CD4-positive, alpha-beta memory T cell (primary cell): ENCODE measurements around the gene PRKG1. TPM values are rescaled to one million over a fixed set of nuclear protein-coding genes. Genes with fewer than 3 reads are reported as not detected.
"Not testable (repeated sequence)": the region's sequence is repeated elsewhere in the genome, so short reads cannot be mapped to it uniquely, and the experiment has no call there.

Experiments used
- CTCF ChIA-PET: fragments of 350-600 bp; sonication (Branson Sonifier 250); formaldehyde crosslinking; loops from one replicate; lab custom pipeline; 2021; ENCODE audit warnings: inconsistent platforms; ENCODE audit not compliant: partially characterized antibody; lab: Charles Lee
- POLR2A ChIA-PET: fragments of 350-600 bp; sonication (Branson Sonifier 250); formaldehyde crosslinking; loops from one replicate; lab custom pipeline; 2021; ENCODE audit not compliant: partially characterized antibody; lab: Charles Lee
- DNase-seq, 5 donors: peaks; one replicate each; pipeline versions ENCODE4 v3.0.0 to v3.0.0-alpha.2; 2020 to 2022; ENCODE audit warnings: mixed read lengths in 1 of 5
- H3K27ac ChIP-seq: one replicate; pipeline ENCODE4 v1.7.0; 2013; ENCODE audit warnings: low read depth, low read length
- H3K27me3 ChIP-seq: 2 replicates; pipeline ENCODE4 v1.7.0; 2013; ENCODE audit warnings: mild to moderate bottlenecking, low read length, moderate library complexity; ENCODE audit not compliant: insufficient read depth
- H3K36me3 ChIP-seq: 2 replicates; pipeline ENCODE4 v1.7.0; 2013; ENCODE audit warnings: mild to moderate bottlenecking, low read length, moderate library complexity; ENCODE audit not compliant: insufficient read depth
- H3K4me1 ChIP-seq: 2 replicates; pipeline ENCODE4 v1.7.0; 2013; ENCODE audit warnings: mild to moderate bottlenecking, low read length, moderate library complexity; ENCODE audit not compliant: insufficient read depth
- H3K4me3 ChIP-seq, 2 donors: one replicate each; pipeline ENCODE4 v1.7.0; 2013; ENCODE audit warnings: low read length in 2 of 2, mild to moderate bottlenecking in 1 of 2
- H3K9me3 ChIP-seq, 2 donors: one replicate each; pipeline ENCODE4 v1.7.0; 2013; ENCODE audit warnings: low read length in 2 of 2, control low read depth in 1 of 2; ENCODE audit not compliant: control insufficient read depth in 1 of 2
- H3K27ac Mint-ChIP-seq, 7 donors: one replicate each; pipeline ENCODE4 v1.8.0; 2020 to 2021; ENCODE audit warnings: mixed read lengths in 7 of 7, mild to moderate bottlenecking in 6 of 7, inconsistent platforms in 3 of 7, moderate library complexity in 3 of 7
- H3K27me3 Mint-ChIP-seq, 2 donors: one replicate each; pipeline ENCODE4 v1.8.0; 2020 to 2021; ENCODE audit warnings: mixed read lengths in 2 of 2
- H3K36me3 Mint-ChIP-seq, 2 donors: one replicate each; pipeline ENCODE4 v1.8.0; 2020 to 2021; ENCODE audit warnings: mixed read lengths in 2 of 2, inconsistent platforms in 1 of 2, mild to moderate bottlenecking in 1 of 2
- H3K4me1 Mint-ChIP-seq, 4 donors: one replicate each; pipeline ENCODE4 v1.8.0; 2020 to 2021; ENCODE audit warnings: mixed read lengths in 4 of 4, mild to moderate bottlenecking in 1 of 4
- H3K4me3 Mint-ChIP-seq, 8 donors: one replicate each; pipeline ENCODE4 v1.8.0; 2020 to 2021; ENCODE audit warnings: mixed read lengths in 8 of 8, mild to moderate bottlenecking in 7 of 8, moderate library complexity in 6 of 8, inconsistent platforms in 3 of 8
- H3K9me3 Mint-ChIP-seq, 8 donors: one replicate each; pipeline ENCODE4 v1.8.0; 2020 to 2021; ENCODE audit warnings: mixed read lengths in 8 of 8, mild to moderate bottlenecking in 5 of 8, inconsistent platforms in 3 of 8, moderate library complexity in 1 of 8
- intact Hi-C: fragments of 100-400 bp; cut with micrococcal nuclease; formaldehyde crosslinking; loops from one replicate; pipeline ENCODE4 v1.15.1; 2023
- polyA plus RNA-seq, 2 donors: library from polyadenylated mRNA; unstranded; fragments of 300-500 nt; fragmentation: Illumina TruSeq; gene quantifications; one replicate each; pipeline ENCODE4 v1.2.3, GENCODE V29; 2021
- total RNA-seq, 2 experiments: library from RNA; stranded (reverse); gene quantifications; one replicate each; pipeline ENCODE4 v1.2.3, GENCODE V29; 2021

PRKG1 gene
- total and polyA plus RNA-seq, 4 experiments from 2014 or later = 0.06 to 0.20 TPM; not detected in 2

- H3K27ac Mint-ChIP-seq = no peak overlapping the region
- intact Hi-C loops = no loop called here
- Histone ChIP-seq H3K27ac (no peak overlapping the region), H3K4me1 (no peaks in the 10 kb centered on the region), H3K4me3 (no peak overlapping the region), H3K27me3 (no peaks in the 10 kb centered on the region), H3K36me3 (no peaks in the 10 kb centered on the region), H3K9me3 (no peaks in the 10 kb centered on the region)
- CTCF ChIA-PET = no interaction called here
- H3K9me3 Mint-ChIP-seq = peaks cover 0 to 4% (median 3%) of the 10 kb centered on the region in 8 donors
- no peaks in the 10 kb centered on the region for H3K4me1 Mint-ChIP-seq
- H3K4me3 Mint-ChIP-seq = no peak overlapping the region
- H3K36me3 Mint-ChIP-seq = no peaks in the 10 kb centered on the region
- DNase-seq = no peak
- POLR2A ChIA-PET = interaction anchor here (0.6 kb wide), 1 partner anchor 1515 kb away, joined by 3 read pairs; no protein-coding TSS in a partner anchor
- H3K27me3 Mint-ChIP-seq = peaks cover 0 to 2% of the 10 kb centered on the region in 2 donors
These were observed 196.7 kb downstream of the PRKG1 start for GRCh38 chr10:51270936-51271530.

DNA sequence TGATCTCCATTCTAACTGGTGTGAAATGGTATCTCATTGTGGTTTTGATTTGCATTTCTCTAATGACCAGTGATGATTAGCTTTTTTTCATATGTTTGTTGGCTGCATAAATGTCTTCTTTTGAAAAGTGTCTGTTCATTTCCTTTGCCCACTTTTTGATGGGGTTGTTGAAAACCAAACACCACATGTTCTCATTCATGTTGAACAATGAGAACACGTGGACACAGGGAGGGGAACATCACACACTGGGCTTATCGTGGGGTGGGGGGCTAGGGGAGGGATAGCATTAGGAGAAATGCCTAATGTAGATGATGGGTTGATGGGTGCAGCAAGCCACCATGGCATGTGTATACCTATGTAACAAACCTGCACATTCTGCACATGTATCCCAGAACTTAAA, 197.8 kb downstream of the PRKG1 start:
- H3K27me3 ChIP-seq, DNase-seq, H3K4me1 ChIP-seq, H3K27ac ChIP-seq, intact Hi-C loops, CTCF ChIA-PET, H3K36me3 ChIP-seq, H3K9me3 Mint-ChIP-seq, H3K36me3 Mint-ChIP-seq, H3K4me3 Mint-ChIP-seq, H3K27ac Mint-ChIP-seq, H3K9me3 ChIP-seq, POLR2A ChIA-PET, H3K4me3 ChIP-seq, H3K27me3 Mint-ChIP-seq, H3K4me1 Mint-ChIP-seq: not testable (repeated sequence)

DNA sequence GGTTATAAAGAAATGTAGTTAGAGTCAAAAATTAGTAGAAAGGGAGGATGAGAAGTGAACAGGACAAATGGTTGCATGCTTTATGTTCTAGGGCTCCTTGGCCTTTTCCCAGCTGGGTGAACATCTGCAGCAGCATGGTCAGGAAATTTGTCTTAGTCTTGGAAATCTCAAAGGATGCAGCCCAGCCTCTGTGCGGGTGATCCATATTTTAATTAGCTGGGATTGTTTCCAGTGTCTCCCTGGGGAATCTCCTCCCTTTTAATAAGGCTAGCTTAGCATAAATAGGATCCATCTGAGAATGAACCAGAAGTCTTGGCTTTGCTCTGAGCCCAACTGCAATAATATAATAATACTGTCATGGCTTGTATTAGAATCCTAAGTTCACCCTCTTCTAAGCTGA, 198.3 kb downstream of the PRKG1 start:
- H3K27ac ChIP-seq = no peak overlapping the region
- DNase-seq = no peak
- CTCF ChIA-PET = no interaction called here
- no peaks in the 10 kb centered on the region for H3K4me1 Mint-ChIP-seq
- no peaks in the 10 kb centered on the region for H3K36me3 ChIP-seq
- no peak overlapping the region for H3K27ac Mint-ChIP-seq
- intact Hi-C loops = no loop called here
- no peaks in the 10 kb centered on the region for H3K36me3 Mint-ChIP-seq
- POLR2A ChIA-PET = no interaction called here
- H3K4me1 ChIP-seq = no peaks in the 10 kb centered on the region
- H3K4me3 ChIP-seq = no peak overlapping the region
- no peaks in the 10 kb centered on the region for H3K27me3 ChIP-seq
- H3K4me3 Mint-ChIP-seq = no peak overlapping the region
- H3K9me3 ChIP-seq = no peaks in the 10 kb centered on the region
- peaks cover 0 to 2% of the 10 kb centered on the region in 2 donors for H3K27me3 Mint-ChIP-seq
- H3K9me3 Mint-ChIP-seq = peaks cover 0 to 6% (median 4%) of the 10 kb centered on the region in 8 donors

DNA sequence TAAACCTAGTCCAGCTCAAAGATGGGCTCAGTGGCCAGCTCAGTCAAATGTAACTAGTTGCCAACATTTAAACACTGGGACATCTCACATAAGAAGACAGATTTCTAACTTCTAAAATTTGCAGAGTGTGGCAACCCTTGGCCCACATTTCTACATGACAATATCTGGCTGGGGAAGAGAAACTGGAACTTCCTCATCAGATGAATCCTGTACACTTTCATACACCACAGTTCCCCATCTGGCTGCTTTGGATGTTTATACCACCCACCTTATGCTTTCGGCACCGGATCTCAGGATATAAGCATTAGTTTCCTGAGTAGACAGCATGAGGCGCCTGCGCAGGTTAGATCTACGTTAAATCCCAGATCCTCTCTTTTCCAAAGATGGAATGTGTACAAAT, 199.3 kb downstream of the PRKG1 start:
- H3K4me3 ChIP-seq = no peak overlapping the region
- H3K36me3 ChIP-seq = no peaks in the 10 kb centered on the region
- Mint-ChIP-seq H3K4me3 (no peak overlapping the region), H3K9me3 (peaks cover 0 to 11% (median 4%) of the 10 kb centered on the region in 8 donors), H3K27me3 (peaks cover 0 to 2% of the 10 kb centered on the region in 2 donors), H3K27ac (no peak overlapping the region), H3K36me3 (no peaks in the 10 kb centered on the region), H3K4me1 (no peaks in the 10 kb centered on the region)
- no peaks in the 10 kb centered on the region for H3K27me3 ChIP-seq
- H3K9me3 ChIP-seq = no peaks in the 10 kb centered on the region
- ChIA-PET POLR2A (no interaction called here), CTCF (no interaction called here)
- H3K27ac ChIP-seq = no peak overlapping the region
- intact Hi-C loops = no loop called here
- H3K4me1 ChIP-seq = no peaks in the 10 kb centered on the region
- no peak for DNase-seq

DNA sequence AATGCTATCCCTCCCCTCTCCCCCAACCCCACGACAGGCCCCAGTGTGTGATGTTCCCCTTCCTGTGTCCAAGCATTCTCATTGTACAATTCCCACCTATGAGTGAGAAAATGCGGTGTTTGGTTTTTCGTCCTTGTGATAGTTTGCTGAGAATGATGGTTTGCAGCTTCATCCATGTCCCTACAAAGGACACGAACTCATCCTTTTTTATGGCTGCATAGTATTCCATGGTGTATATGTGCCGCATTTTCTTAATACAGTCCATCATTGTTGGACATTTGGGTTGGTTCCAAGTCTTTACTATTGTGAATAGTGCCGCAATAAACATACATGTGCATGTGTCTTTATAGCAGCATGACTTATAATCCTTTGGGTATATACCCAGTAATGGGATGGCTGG, 201.8 kb downstream of the PRKG1 start:
- H3K27ac Mint-ChIP-seq, H3K4me1 ChIP-seq, H3K27me3 ChIP-seq, H3K9me3 ChIP-seq, H3K27ac ChIP-seq, DNase-seq, CTCF ChIA-PET, H3K4me3 Mint-ChIP-seq, H3K4me1 Mint-ChIP-seq, POLR2A ChIA-PET, H3K36me3 Mint-ChIP-seq, intact Hi-C loops, H3K4me3 ChIP-seq, H3K27me3 Mint-ChIP-seq, H3K36me3 ChIP-seq: not testable (repeated sequence)
- peaks cover 0 to 11% (median 4%) of the 10 kb centered on the region in 8 donors for H3K9me3 Mint-ChIP-seq

GRCh38 chr10:51281387-51281786, 207.1 kb downstream of the PRKG1 start:
- DNase-seq, H3K4me1 Mint-ChIP-seq, H3K4me1 ChIP-seq, H3K27ac Mint-ChIP-seq, H3K36me3 ChIP-seq, intact Hi-C loops, H3K4me3 Mint-ChIP-seq, H3K27me3 Mint-ChIP-seq, H3K4me3 ChIP-seq, CTCF ChIA-PET, H3K36me3 Mint-ChIP-seq, H3K27ac ChIP-seq, H3K9me3 ChIP-seq, POLR2A ChIA-PET, H3K27me3 ChIP-seq: not testable (repeated sequence)
- peaks cover 0 to 12% (median 3%) of the 10 kb centered on the region in 8 donors for H3K9me3 Mint-ChIP-seq

GRCh38 chr10:51285601-51286000, 211.3 kb downstream of the PRKG1 start:
- POLR2A ChIA-PET = no interaction called here
- Histone ChIP-seq H3K9me3 (no peaks in the 10 kb centered on the region), H3K4me3 (no peak overlapping the region), H3K36me3 (no peaks in the 10 kb centered on the region), H3K27me3 (no peaks in the 10 kb centered on the region), H3K27ac (no peak overlapping the region), H3K4me1 (no peaks in the 10 kb centered on the region)
- no peak for DNase-seq
- H3K36me3 Mint-ChIP-seq = no peaks in the 10 kb centered on the region
- H3K9me3 Mint-ChIP-seq = peaks cover 0 to 4% (median 0%) of the 10 kb centered on the region in 8 donors
- no peak overlapping the region for H3K4me3 Mint-ChIP-seq
- CTCF ChIA-PET = no interaction called here
- H3K27ac Mint-ChIP-seq = no peak overlapping the region
- no peaks in the 10 kb centered on the region for H3K27me3 Mint-ChIP-seq
- intact Hi-C loops = no loop called here
- H3K4me1 Mint-ChIP-seq = no peaks in the 10 kb centered on the region

DNA sequence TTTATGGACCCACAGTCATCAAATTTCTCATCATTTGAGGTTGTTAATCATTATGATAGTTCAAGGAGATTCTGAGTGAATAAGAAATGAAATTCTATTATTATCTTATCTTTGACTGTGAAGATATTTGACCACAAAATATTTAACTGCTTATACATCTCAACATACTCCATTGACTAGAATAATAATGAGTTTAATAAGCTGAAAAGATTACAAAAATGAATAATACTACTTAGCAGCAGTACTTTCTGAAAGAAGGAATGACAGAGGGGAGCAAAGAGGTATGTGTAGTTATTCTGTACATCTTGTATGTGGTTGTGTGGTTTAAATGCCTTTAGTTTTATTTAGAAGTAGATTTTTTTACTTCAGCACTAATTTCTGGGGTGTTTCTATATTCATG, 214.2 kb downstream of the PRKG1 start:
- ChIA-PET POLR2A (no interaction called here), CTCF (no interaction called here)
- no peaks in the 10 kb centered on the region for H3K36me3 Mint-ChIP-seq
- DNase-seq = no peak
- H3K27me3 ChIP-seq = no peaks in the 10 kb centered on the region
- H3K4me1 Mint-ChIP-seq = no peaks in the 10 kb centered on the region
- intact Hi-C loops = no loop called here
- H3K27ac ChIP-seq = no peak overlapping the region
- no peaks in the 10 kb centered on the region for H3K9me3 ChIP-seq
- no peak overlapping the region for H3K27ac Mint-ChIP-seq
- no peaks in the 10 kb centered on the region for H3K4me1 ChIP-seq
- H3K4me3 Mint-ChIP-seq = no peak overlapping the region
- no peaks in the 10 kb centered on the region for H3K36me3 ChIP-seq
- H3K4me3 ChIP-seq = no peak overlapping the region
- no peaks in the 10 kb centered on the region for H3K27me3 Mint-ChIP-seq
- H3K9me3 Mint-ChIP-seq = peaks cover 0 to 3% (median 0%) of the 10 kb centered on the region in 8 donors
